NCI-H1436 (cell line): ENCODE results near the gene CIITA.

Experiments
- DNase-seq: peaks from one replicate; lab custom pipeline; 2025; lab: John Stamatoyannopoulos, UW

The CIITA gene

DNA sequence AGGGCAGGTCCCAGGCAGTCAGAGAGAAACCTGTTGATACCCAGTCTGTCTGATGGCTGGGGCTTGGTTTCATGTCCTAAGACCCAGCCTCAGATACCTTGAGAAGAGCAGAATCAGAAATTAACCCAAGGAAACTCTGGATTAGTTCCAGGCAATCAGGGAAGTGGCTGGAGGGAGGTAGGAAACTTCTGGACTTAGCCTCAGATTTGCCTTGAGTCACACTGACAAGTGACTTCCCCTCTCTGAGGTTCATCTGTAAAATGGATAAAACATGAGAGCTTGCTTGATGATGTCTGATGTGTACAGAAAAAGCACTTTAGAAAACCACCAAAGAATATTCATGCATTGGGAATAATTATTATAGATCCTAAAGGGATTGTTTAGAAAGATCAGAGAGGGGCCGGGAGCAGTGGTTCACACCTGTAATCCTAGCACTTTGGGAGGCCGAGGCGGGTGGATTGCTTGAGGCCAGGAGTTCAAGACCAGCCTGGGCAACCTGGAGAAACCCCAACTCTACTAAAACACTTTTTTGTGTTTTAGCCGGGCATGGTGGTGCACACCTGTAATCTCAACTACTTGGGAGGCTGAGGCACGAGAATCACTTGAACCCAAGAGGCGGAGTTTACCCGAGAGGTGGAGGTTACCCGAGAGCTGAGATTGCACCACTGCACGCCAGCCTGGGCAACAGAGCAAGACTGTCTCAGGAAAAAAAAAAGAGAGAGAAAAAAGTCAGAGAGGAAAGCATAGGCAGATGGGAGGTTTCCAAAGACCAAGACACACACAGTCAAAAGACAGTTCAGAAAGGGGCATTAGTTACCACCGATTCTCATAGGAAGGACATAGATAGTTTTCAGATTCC lies 3.8 kb downstream of the CIITA start:
- DNase-seq: no peak

DNA sequence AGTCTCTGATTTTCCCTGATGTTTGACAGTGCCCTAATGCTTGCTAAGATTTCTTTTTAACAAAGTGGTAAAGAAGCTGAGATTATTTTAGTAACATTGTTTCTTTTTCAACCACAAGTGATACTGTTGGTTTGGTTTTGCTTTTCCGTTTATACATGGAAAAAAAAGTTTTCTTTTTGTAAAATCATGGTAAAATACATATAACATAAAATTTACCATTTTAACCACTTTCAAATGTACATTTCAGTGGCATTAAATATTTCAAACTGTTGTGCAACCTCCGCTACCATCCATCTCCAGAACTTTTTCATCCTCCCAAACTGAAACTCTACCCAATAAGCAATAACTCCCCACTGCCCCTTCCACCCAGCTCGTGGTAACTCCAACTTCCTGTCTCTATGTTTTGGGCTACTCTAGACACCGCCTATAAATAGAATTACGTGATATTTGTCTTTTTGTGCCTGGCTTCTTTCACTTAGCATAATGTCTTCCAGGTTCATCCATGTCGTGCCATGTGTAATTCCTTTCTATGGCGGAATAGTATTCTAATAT lies 4.6 kb downstream of the CIITA start:
- no peak for DNase-seq

GRCh38 chr16:10883004-10883403 lies 6.0 kb downstream of the CIITA start:
- no peak for DNase-seq

GRCh38 chr16:10885246-10885645 lies 8.2 kb downstream of the CIITA start:
- no peak for DNase-seq

DNA sequence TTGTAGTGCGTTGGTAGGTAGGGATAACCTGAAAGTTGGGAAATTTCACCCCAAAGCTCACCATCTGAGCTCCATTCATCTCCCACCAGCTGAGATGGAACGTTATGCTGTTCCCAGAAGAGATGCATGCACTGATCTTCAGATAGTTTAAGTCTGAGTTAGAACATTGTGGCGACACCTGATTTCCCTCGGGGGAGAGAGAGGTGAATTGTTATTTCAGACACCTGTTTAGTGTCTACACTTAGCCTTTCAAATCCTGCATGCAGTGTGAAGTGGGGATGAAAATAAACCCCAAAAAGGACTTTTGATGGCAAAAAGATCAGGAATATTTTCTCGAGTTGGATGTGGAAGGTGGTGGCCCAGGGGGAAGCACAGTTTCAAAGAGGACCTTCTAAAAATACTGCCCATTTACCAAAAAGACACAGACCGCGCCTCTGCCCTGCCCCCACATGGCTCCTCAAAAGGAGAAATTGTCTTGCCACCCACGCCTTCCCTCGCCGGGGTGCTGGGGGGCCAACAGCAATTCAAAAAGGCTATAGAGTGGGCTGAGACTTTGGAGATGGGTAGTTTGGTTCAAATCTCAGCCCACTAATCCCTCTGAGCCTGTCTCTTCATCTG lies 11.4 kb downstream of the CIITA start:
- no peak for DNase-seq

- DNase-seq: no peak
Observed at GRCh38 chr16:10889855-10890254, 12.9 kb downstream of the CIITA start.

GRCh38 chr16:10892782-10893318 lies 15.8 kb downstream of the CIITA start:
- DNase-seq: no peak

DNA sequence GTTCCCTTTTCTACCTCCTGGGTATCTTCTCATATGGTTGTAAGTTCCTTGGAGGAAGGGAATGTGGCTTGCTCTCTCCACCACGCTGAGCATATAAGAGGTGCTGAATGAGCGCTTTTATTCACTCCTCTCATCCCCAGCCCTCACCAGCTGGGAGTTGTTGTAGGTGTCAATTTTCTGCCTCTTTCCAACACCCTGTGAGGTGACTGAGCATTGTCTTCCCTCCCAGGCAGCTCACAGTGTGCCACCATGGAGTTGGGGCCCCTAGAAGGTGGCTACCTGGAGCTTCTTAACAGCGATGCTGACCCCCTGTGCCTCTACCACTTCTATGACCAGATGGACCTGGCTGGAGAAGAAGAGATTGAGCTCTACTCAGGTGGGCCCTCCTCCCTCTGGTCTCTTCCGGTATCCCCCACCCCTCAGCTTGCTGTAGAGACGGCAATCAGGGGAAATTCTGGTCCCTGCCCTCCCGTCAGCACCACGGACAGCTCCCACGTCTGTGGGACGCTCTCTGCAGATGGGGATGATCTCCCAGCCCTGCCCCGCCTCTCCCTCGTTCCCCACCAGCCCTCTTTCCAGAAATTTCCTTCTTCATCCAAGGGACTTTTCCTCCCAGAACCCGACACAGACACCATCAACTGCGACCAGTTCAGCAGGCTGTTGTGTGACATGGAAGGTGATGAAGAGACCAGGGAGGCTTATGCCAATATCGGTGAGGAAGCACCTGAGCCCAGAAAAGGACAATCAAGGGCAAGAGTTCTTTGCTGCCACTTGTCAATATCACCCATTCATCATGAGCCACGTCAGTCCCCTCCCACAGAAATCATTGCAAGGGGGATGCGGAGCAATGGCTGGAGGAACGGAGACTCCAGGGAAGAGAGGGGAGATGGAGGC lies 18.3 kb downstream of the CIITA start:
- DNase-seq: no peak

DNA sequence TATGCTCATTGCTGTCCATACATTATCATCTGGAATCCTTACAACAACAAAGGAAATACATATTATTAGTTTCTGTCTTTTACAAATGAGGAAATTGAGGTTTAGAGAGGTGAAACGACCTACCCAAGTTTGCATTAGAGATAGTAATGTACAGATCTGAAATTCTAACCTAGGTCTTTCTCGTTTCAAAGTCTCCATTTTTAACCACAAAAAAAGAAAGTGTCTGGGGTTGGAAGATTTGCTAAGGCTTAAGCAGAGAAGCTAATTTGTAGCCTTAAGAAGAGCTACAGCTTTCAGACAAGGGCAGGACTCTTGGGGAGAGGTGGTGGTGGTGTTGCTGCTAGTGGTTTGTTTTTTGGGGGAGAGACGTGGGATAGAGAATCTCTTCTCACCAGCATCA lies 19.2 kb downstream of the CIITA start:
- no peak for DNase-seq

GRCh38 chr16:10896723-10897122 lies 19.7 kb downstream of the CIITA start:
- DNase-seq: no peak

GRCh38 chr16:10897134-10897533 lies 20.1 kb downstream of the CIITA start:
- no peak for DNase-seq

GRCh38 chr16:10902999-10903398 lies 26.0 kb downstream of the CIITA start:
- no peak for DNase-seq

DNA sequence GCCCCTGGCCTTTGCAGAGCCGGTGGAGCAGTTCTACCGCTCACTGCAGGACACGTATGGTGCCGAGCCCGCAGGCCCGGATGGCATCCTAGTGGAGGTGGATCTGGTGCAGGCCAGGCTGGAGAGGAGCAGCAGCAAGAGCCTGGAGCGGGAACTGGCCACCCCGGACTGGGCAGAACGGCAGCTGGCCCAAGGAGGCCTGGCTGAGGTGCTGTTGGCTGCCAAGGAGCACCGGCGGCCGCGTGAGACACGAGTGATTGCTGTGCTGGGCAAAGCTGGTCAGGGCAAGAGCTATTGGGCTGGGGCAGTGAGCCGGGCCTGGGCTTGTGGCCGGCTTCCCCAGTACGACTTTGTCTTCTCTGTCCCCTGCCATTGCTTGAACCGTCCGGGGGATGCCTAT lies 29.5 kb downstream of the CIITA start:
- DNase-seq: no peak

DNA sequence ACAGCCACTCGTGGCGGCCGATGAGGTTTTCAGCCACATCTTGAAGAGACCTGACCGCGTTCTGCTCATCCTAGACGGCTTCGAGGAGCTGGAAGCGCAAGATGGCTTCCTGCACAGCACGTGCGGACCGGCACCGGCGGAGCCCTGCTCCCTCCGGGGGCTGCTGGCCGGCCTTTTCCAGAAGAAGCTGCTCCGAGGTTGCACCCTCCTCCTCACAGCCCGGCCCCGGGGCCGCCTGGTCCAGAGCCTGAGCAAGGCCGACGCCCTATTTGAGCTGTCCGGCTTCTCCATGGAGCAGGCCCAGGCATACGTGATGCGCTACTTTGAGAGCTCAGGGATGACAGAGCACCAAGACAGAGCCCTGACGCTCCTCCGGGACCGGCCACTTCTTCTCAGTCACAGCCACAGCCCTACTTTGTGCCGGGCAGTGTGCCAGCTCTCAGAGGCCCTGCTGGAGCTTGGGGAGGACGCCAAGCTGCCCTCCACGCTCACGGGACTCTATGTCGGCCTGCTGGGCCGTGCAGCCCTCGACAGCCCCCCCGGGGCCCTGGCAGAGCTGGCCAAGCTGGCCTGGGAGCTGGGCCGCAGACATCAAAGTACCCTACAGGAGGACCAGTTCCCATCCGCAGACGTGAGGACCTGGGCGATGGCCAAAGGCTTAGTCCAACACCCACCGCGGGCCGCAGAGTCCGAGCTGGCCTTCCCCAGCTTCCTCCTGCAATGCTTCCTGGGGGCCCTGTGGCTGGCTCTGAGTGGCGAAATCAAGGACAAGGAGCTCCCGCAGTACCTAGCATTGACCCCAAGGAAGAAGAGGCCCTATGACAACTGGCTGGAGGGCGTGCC lies 30.1 kb downstream of the CIITA start:
- no peak for DNase-seq

- no peak for DNase-seq
Observed at GRCh38 chr16:10907757-10908045, 30.7 kb downstream of the CIITA start.

GRCh38 chr16:10911267-10911666 lies 34.3 kb downstream of the CIITA start:
- DNase-seq: no peak

- DNase-seq: no peak
Observed at GRCh38 chr16:10916534-10916933, 39.5 kb downstream of the CIITA start.

GRCh38 chr16:10918294-10919002 lies 41.4 kb downstream of the CIITA start:
- DNase-seq: peak; percentile 74

DNA sequence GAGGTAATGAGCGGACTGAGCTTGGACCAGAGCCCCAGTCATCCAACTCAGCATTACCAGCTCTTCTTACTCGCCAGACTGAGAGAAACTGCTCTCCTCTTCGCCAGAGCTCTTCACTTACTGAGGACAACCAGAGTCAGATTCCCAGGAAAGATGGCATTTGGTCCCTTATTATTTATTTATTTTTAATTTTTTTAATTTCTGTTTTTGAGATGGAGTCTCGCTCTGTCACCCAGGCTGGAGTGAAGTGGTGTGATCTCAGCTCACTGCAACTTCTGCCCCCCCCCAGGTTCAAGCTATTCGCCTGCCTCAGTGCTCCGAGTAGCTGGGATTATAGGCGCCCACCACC lies 42.0 kb downstream of the CIITA start:
- DNase-seq: no peak

GRCh38 chr16:10920726-10921427 lies 43.9 kb downstream of the CIITA start:
- no peak for DNase-seq
